NCI-H187 treated with DMSO at 0.1 percent for 48 hours (cell line): ENCODE results near the gene THBS4.

ENCODE experiments used
- DNase-seq: peaks from one replicate; lab custom pipeline; 2025; lab: John Stamatoyannopoulos, UW

Gene THBS4

DNA sequence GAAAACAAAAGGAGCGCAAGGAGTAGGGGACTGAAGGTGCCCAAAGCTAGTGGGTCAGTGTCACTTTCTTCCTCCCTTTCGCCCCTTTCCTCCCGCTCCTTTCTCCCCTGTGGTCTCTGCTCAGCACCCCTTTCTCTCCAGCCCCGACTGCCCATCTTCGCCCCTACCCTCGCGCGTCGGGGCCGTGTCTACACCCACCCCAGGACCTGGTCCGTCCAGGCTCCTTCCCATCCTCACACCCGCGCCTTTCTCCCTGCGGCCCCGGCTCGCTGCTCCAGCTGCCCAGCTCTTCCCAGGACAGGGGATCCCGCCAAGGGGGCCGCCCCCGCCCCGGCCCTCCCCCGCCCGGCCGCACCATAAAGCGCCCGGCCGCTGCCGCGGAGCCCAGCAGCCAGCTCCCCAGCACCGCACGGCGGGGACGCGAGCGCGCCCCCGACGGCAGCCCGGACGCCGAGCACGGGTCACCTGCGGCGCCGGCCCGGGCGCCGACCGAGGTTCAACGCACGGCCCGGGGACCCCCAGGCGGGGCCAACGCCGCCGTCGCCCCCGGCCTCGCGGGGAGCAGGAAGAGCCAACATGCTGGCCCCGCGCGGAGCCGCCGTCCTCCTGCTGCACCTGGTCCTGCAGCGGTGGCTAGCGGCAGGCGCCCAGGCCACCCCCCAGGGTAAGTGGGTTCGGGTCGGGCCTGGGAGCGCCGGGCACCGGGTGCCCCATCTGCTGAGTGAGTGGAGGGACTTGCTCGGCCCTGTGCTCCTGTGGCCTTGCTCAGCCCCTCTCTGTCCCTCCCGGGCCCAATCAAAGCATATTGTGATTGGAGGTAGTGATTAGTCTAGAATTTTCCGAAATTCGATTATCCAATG is at the start of gene THBS4:
TSS of gene THBS4 (plus strand) at position 387 of the 860 bp plus-strand sequence. CDS start at position 577, 190 bp downstream.
- DNase-seq, result no peak

DNA sequence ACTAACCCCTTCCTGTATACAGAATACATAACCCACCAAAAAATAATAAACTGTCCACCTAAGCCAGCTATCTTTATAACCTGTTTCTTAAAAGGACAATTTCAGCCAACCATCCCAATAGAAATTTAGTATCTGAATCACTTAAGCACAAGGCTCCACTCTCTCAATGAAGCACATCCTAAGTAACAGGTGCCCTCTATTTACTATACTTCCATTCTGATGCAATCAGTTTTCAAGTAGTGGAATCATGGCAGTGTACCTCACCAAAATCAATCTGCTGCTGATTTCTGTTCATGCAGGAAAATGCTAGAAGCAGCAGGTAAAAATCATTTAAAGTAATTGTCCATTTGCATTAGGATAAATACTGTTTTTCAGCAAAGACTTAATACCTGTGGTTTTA is 48.9 kb upstream of the THBS4 start:
- DNase-seq, result no peak

GRCh38 chr5:79990205-79990597 is 44.9 kb upstream of the THBS4 start:
- DNase-seq, result no peak

DNA sequence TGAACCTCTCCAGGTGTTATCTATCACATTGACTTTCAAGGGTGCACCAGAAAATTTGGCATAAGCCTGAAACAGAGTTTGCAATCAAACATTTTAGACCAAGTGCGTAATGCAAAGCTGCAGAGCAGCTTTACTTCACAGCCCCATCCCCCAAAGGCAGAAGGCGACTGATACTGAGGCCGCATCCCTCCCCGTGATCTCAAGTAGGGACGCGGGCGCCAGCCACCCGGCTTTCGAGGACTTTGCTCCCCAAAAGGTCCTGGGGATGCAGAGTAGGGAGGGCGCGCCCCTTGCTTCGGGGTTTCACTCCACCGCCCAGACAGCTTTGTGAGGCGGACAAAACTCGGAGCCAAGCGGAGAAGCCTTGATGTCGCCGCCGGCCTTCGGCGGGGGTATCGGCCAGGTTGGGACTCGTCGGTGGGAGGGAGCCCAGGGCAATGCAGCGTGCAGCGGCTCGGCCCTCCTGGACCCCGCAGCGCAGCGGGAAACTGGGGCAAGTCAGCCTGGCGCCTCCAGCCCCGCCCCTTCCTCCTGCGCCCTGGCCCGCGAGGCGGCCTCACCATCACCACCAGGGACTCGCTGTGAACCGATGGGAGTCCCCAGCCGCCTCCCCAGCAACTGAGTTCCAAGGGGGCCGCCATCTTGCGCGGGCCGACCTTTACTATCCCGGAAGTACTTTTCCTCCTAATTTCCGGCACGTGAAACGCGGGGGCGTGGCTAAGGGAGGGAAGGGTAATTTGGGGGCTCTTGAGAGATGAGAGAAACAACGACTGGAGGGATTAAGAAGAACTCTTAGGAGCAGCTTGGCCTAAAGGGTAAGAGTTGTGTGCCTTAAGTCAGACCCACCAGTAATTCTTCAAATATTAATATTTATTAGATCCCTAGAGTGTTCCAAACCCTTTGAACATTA is 44.3 kb upstream of the THBS4 start, which contains the start of gene MTX3:
TSS of gene MTX3 (minus strand) at position 665 of the 910 bp plus-strand sequence. CDS start at position 641, 24 bp downstream.
- DNase-seq, result peak; percentile 26

DNA sequence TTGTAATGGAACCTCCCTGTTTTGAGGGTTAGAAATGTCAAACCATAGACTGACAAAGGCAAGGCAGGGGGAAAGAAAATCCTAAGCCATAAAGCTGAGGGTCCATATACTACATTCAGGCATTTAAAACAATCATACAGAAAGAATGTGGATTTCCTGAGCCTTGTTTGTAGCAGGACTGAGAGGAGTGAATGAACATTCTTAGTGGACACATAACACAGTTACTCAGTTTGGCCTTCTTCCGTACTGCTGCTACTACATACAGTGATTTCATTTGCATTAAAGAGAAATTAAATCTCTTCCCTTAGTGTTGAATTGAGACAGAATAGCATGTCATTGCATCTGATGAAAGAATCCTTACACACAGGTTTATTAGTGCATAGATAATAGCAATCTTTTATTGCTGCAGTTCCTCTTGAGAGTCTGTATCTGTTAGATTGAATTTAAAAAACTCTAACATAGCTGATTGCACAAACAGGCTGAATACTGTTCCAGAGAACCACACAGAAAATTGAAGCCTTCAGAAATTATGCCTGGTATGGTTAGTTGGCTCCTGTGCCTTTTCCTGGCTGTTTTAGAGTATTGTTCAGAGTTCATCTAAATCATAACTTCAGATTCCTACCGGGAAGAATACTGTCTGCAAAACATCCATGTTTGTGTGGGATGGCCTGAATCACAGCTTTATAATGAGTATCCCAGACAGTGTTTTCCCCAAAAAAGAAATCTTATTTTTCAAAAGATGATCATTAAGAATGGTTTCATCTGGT is 42.1 kb upstream of the THBS4 start:
- no peak for DNase-seq

DNA sequence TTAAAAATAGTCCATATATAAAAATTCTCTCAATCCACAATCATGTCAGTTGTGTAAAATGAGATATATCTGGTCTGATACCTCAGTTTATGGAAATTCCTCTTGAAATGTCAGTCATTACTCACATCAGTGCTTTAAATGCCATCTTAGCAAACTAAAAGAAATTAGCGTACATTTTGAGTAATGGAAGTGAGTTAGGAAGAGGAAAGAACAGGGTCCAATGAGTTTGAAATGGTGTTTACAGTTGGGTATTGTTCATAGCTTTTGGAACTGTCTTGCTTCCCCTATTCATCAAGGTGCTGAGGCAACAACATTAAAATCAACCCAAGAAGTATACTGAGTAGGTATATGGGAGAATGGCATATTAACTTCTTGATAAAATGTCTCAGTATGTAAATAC is 35.4 kb upstream of the THBS4 start:
- no peak for DNase-seq

GRCh38 chr5:80002677-80003076 is 32.5 kb upstream of the THBS4 start:
- DNase-seq, result no peak

- no peak for DNase-seq
Measured at GRCh38 chr5:80008995-80009765, 26.0 kb upstream of the THBS4 start.

GRCh38 chr5:80010754-80011392 is 24.3 kb upstream of the THBS4 start:
- DNase-seq, result no peak

DNA sequence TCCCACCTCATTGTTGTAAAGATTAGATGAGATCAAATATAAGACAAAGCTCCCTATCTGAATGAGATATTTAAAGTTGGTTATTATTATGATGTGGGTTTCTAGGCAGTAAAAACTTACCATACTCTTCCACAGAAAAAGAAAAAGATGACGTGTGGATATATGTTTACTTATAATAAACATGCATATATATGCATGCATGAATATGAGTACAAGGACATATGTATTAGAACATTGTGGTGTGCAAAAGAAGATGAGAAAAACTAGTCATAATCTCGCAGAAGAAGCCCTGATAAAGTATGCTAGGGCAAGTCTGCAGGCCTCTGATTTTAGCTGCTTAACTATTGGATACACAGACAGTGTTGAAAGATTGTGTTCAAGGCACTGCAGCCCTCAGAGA is 10.1 kb upstream of the THBS4 start:
- no peak for DNase-seq

GRCh38 chr5:80026841-80027240 is 8.3 kb upstream of the THBS4 start:
- DNase-seq, result no peak

- DNase-seq, result no peak
Measured at GRCh38 chr5:80031109-80031508, 4.0 kb upstream of the THBS4 start.

DNA sequence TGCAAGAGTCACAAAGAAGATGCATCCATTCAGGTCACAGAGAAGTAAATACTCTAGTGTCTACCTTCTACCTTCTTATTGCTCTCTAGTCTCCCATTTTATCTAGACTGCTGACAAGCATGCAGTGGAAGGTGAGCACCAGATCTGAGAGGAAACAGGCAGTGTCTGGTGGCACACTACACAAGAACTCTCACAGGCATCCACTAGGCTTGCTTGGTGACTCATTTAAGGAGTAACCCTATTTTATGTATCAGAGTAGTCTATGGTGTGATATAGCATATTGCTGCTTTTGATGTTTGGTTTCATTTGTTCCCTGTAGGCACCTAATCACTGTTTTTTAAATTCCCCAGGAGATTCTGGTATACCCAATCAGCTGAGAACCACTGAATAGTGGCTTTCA is 1.6 kb upstream of the THBS4 start:
- DNase-seq, result no peak

DNA sequence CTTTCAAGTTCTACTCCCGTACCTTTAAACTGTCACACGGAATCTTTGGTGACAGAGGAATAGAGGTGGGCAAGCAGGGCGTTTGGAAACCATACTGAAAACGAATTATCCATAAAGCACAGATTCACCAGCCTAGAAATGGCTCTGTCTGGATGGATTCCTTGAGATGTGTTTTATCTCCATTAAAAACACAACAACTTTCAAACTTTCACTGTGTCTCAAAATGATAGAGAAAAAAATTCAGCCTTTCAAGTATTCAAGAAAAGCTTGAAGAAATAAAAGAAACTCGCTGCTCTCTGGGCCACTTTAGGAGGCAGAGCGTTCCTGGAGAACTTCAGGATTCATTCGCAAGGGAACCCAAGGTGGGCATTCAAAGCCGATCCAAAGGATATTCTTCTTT is 589 bp upstream of the THBS4 start:
- no peak for DNase-seq

GRCh38 chr5:80035839-80036238 is 691 bp downstream of the THBS4 start:
- no peak for DNase-seq

GRCh38 chr5:80036615-80037014 is 1.5 kb downstream of the THBS4 start:
- DNase-seq, result no peak

- no peak for DNase-seq
Measured at GRCh38 chr5:80037366-80037765, 2.2 kb downstream of the THBS4 start.

DNA sequence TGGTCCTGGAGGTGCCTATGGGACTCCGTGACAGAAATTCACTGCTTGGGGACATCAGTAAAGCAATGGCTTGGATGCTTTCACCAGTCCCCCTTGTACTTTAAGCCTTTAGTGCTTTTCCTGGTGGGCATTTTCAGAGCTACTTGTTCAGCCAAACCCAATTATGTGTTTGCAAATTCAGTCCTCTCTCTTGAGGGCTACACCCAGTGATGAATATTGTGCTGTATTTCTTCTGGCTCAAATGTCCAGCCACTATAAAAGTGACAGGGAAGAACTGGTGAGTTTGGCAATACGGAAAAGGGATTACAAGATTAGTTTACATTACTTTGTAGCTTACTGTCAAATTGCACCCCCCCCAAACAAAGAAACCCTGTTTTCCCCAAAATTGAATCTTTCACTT is 4.5 kb downstream of the THBS4 start:
- DNase-seq, result no peak

DNA sequence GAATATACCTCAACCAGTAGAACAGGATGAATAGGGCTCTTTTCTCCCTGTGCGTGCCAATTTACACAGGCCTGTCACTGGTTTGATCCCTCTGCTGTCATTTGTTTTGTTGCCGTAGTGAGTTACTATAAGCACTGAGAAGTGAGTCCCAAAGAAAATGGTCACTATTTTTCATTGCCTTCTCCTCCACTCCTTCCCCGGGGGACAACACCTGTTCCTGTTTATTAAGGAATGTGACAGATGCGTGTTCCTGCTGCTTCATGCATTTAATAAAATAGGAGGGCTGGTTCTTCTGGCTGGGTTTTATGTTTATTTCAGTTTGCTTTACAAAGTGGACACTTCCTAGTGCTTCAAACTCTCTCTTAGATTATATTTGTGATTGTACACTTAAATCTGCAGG is 6.4 kb downstream of the THBS4 start:
- no peak for DNase-seq

DNA sequence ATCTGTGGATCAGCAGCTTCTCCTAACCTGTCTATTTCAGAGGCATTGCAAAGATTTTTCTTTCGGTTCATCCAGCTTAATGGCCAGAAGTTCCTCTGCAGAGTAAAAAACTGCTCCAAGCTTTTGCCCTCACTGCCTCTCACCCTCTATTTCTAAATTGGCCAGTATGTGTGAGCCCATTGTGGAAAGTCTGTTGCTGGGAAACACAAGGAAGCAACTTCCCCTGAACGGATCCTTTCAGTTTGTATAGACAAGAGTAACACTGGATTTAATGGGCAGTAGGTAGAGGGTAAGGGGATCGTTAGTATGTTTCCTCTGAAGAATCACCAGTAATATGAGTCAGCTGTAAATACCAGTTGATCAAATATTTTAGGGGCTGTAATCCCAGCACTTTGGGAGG is 7.2 kb downstream of the THBS4 start:
- no peak for DNase-seq

- no peak for DNase-seq
Measured at GRCh38 chr5:80043187-80043586, 8.0 kb downstream of the THBS4 start.
